ENCODE measurements around the gene USH1C. TPM values are rescaled to one million over a fixed set of nuclear protein-coding genes. Genes with fewer than 3 reads are reported as not detected.

USH1C gene
- total and polyA plus RNA-seq, 2 of the 4 experiments (the other 2 are of a cell fraction): not detected

- ChIA-PET CTCF (no interaction called here), POLR2A (ENCODE audit: unreplicated experiment) (no interaction called here)
- Histone ChIP-seq H2BK5ac (ENCODE audit: low read depth, low read length, poor library complexity, severe bottlenecking) (no peak overlapping the region), H3K27ac (ENCODE audit: insufficient read depth, low read length) (no peak overlapping the region), H3K56ac (ENCODE audit: extremely low read depth, insufficient read depth, low read length) (no peak overlapping the region), H2AK5ac (ENCODE audit: low read depth, low read length) (no peak overlapping the region), H4K20me1 (ENCODE audit: insufficient read depth, low read length) (no peaks in the 10 kb centered on the region), H2BK120ac (ENCODE audit: low read depth, low read length) (no peak overlapping the region), H3K79me1 (ENCODE audit: low read depth in 1 of 2, low read length in 2 of 2) (no peaks in the 10 kb centered on the region), H4K8ac (ENCODE audit: low read depth in 2 of 2, low read length in 2 of 2) (no peak overlapping the region), H3K4ac (ENCODE audit: low read depth, low read length) (no peak overlapping the region), H3K4me1 (ENCODE audit: control insufficient read depth, insufficient read depth, low read length) (no peaks in the 10 kb centered on the region), H3K14ac (replicated peaks; ENCODE audit: low read depth, low read length) (no peak overlapping the region), H2AK9ac (replicated peaks; ENCODE audit: low read depth, low read length, poor library complexity) (no peak overlapping the region), H3K4me3 (ENCODE audit: insufficient read depth, low read depth, low read length) (no peak overlapping the region), H3K18ac (ENCODE audit: low read depth, low read length) (no peak overlapping the region), H3K27me3 (ENCODE audit: control insufficient read depth, insufficient read depth, low read length) (no peaks in the 10 kb centered on the region; the same call in 1 of the 2 replicates), H2BK15ac (ENCODE audit: low read depth, low read length) (no peak overlapping the region), H4K91ac (ENCODE audit: insufficient read depth, low read depth, low read length) (no peak overlapping the region), H3K9me1 (ENCODE audit: insufficient read depth, low read length) (no peaks in the 10 kb centered on the region), H3K4me2 (ENCODE audit: low read depth, low read length) (no peak overlapping the region), H3K9me3 (ENCODE audit: control insufficient read depth, insufficient read depth, low read length) (no peaks in the 10 kb centered on the region), H4K5ac (ENCODE audit: low read depth, low read length) (no peak overlapping the region), H3K23ac (ENCODE audit: low read depth, low read length) (no peak overlapping the region), H2AFZ (replicated peaks; ENCODE audit: low read length, poor library complexity) (peak overlapping the region; percentile 52), H3K36me3 (ENCODE audit: control insufficient read depth, insufficient read depth, low read length) (no peaks in the 10 kb centered on the region), H2BK20ac (ENCODE audit: low read depth, low read length) (no peak overlapping the region), H3K9ac (ENCODE audit: low read depth, low read length) (no peak overlapping the region)
- 79% methylated on average over 8 of the region's 9 CpGs; no CpG with 5 or more reads in 1 of the 2 experiments for WGBS, 2 experiments (ENCODE audit: extremely low coverage in 2 of 2, insufficient read length in 1 of 2)
- DNase-seq: no peak
- intact Hi-C loops (cut with micrococcal nuclease) (no loop called here), dilution Hi-C loops (cut with HindIII; ENCODE audit: low sequenced_read_pairs, unreplicated experiment) (no loop called here), in situ Hi-C loops (cut with MboI; ENCODE audit: low sequenced_read_pairs) (no loop called here)
- TF ChIP-seq ELK1 (IDR thresholded peaks at IDR 0.05; ENCODE audit: borderline replicate concordance, low read depth, low read length) (no peak), CEBPB (IDR thresholded peaks at IDR 0.05; ENCODE audit: low read depth, low read length) (no peak), FOS (IDR thresholded peaks at IDR 0.05; ENCODE audit: low read depth, low read length) (no peak), MXI1 (IDR thresholded peaks at IDR 0.05; ENCODE audit: borderline replicate concordance, low read depth, low read length) (no peak), CHD1 (IDR thresholded peaks at IDR 0.05; ENCODE audit: low read depth, low read length) (no peak), POLR2A (IDR thresholded peaks at IDR 0.05; ENCODE audit: low read depth, low read length) (no peak), RAD21 (IDR thresholded peaks at IDR 0.05; ENCODE audit: low read length) (no peak), RFX5 (IDR thresholded peaks at IDR 0.05; ENCODE audit: low read depth, low read length) (no peak), CTCF (conservative IDR thresholded peaks at IDR 0.05; ENCODE audit: low read depth, low read length) (no peak), NFE2L2 (IDR thresholded peaks at IDR 0.05; ENCODE audit: low read depth, low read length) (no peak), SMC3 (IDR thresholded peaks at IDR 0.05; ENCODE audit: low read depth, low read length) (no peak), MAFK (IDR thresholded peaks at IDR 0.05; ENCODE audit: low read depth, low read length) (no peak), RCOR1 (IDR thresholded peaks at IDR 0.05; ENCODE audit: insufficient replicate concordance, low read length) (no peak), MAZ (IDR thresholded peaks at IDR 0.05; ENCODE audit: borderline replicate concordance, low read depth, low read length) (no peak), BHLHE40 (IDR thresholded peaks at IDR 0.05; ENCODE audit: low read depth, low read length) (no peak), USF2 (IDR thresholded peaks at IDR 0.05; ENCODE audit: low read depth, low read length) (no peak)
- ATAC-seq (ENCODE audit: low read depth): no peak
- BruUV-seq (replicated peaks): no TSS peak
Observed at GRCh38 chr11:17561526-17561925, 17.3 kb upstream of the USH1C start.

All from IMR-90 (cell line).